VCaP (cell line): ENCODE data around the gene SLC1A3.
"Not testable (repeated sequence)": the region's sequence is repeated elsewhere in the genome, so short reads cannot be mapped to it uniquely, and the experiment has no call there.

Experiments used
- H3K27ac ChIP-seq: fragments of 450-650 bp; 2 replicates; pipeline ENCODE4 v1.5.1; 2017
- TF ChIP-seq, protein P1 (sequence below): fragments of 450-650 bp; conservative IDR thresholded peaks from 2 replicates; pipeline ENCODE4 v1.5.1; 2017; ENCODE audit warnings: mild to moderate bottlenecking, moderate library complexity

The SLC1A3 gene

DNA sequence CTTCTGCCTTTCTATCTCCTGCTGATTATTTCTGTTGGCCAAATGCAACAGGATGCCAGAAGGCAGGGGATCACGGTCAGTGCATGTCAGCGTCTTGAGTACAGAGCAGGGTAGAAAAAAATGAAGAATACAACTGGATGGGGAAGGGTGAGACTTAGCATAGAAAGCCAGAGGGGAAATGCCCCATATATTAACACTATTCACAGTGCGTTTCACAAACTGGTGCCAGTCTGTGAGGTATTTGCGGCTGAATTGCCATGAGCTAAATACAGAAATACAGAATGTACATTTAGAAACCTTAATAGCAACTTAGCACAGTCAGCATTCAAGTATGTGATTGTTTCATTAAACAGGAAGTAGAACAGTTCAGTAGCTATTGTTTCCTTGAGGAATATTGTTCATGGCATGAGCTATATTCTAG is 31.0 kb upstream of the SLC1A3 start:
- TF ChIP-seq, protein P1, sequence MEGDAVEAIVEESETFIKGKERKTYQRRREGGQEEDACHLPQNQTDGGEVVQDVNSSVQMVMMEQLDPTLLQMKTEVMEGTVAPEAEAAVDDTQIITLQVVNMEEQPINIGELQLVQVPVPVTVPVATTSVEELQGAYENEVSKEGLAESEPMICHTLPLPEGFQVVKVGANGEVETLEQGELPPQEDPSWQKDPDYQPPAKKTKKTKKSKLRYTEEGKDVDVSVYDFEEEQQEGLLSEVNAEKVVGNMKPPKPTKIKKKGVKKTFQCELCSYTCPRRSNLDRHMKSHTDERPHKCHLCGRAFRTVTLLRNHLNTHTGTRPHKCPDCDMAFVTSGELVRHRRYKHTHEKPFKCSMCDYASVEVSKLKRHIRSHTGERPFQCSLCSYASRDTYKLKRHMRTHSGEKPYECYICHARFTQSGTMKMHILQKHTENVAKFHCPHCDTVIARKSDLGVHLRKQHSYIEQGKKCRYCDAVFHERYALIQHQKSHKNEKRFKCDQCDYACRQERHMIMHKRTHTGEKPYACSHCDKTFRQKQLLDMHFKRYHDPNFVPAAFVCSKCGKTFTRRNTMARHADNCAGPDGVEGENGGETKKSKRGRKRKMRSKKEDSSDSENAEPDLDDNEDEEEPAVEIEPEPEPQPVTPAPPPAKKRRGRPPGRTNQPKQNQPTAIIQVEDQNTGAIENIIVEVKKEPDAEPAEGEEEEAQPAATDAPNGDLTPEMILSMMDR, result no peak
- no peak overlapping the region for H3K27ac ChIP-seq

- TF ChIP-seq, protein P1, result no peak
- no peak overlapping the region for H3K27ac ChIP-seq
Measured at GRCh38 chr5:36576721-36577120, 29.7 kb upstream of the SLC1A3 start.

DNA sequence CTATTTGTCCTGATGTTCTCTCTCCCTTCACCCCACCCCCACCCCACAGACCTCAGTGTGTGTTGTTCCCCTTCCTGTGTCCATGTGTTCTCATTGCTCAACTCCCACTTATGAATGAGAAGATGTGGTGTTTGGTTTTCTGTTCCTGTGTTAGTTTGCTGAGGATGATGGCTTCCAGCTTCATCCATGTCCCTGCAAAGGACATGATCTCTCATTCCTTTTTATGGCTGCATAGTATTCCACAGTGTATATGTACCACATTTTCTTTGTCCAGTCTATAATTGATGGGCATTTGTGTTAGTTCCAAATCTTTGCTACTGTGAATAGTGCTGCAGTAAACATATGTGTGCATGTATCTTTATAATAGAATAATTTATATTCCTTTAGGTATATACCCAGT is 26.5 kb upstream of the SLC1A3 start:
- H3K27ac ChIP-seq, result not testable (repeated sequence)

GRCh38 chr5:36581070-36581469 is 25.3 kb upstream of the SLC1A3 start:
- no peak overlapping the region for H3K27ac ChIP-seq
- TF ChIP-seq, protein P1, result no peak

DNA sequence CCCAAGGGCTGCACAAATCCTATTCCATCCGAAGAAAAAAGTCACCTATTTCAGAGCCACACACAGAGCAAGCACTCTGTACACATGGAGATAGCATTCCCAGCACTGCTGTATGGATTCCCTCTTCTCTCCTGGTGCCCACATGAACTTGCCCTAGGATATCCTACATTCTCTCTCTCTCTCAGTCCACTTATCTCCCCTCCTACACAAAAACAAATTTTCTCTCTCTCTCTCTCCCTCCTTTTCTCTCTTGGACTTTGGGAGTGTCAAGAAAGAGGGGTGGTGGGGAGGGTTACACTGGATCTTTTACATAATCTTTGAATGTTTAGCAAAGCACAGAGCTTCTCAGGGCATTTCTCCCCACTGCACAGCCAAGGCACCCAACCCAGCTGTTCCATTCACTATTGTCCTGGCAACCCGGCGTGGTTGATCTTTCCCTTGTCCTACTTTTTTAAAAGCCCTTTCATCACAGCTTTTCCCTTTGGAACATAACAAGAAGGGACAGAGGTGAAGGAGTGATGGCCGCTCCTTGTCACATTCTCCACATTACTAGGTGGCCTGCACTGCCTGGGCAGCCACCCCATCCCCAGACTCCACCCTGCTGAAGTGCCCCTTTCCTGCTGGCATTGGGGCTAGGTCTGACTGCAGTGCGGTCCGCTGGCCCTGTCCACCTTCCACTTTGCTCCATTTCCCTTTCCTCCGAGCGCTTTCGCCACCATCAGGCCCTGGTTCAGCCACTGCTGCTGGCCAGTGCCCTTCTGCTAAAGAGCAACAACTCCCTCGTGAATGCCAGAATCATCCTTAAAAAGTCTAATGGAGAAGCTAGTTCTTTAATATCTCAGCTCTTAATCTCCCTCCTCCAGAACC is 22.2 kb upstream of the SLC1A3 start:
- TF ChIP-seq, protein P1, result no peak
- H3K27ac ChIP-seq, result no peak overlapping the region

GRCh38 chr5:36585701-36586100 is 20.7 kb upstream of the SLC1A3 start:
- TF ChIP-seq, protein P1, result no peak
- H3K27ac ChIP-seq, result no peak overlapping the region

DNA sequence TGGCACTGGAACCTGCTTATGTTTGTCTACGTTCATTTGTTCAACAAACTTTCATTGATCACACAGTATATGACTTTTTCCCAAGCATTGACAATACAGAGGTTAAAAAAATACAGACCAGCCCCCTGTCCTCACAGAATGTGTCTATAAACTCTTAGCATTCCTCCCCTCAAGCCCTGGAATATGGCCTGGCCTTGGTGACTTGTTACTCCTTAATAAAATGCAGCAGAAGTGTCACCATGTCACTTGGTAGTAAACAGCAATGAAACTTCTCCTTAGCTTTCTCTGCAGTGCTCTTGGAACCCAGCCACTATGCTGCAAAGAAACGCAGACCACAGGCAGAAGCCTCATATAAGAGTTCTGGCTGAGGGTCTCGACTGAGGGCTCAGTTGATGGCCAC is 19.1 kb upstream of the SLC1A3 start:
- TF ChIP-seq, protein P1, result no peak
- H3K27ac ChIP-seq, result no peak overlapping the region

GRCh38 chr5:36589735-36590134 is 16.7 kb upstream of the SLC1A3 start:
- not testable (repeated sequence) for H3K27ac ChIP-seq
